SK-N-SH treated with all-trans-retinoic acid at 6 μM for 48 hours (cell line): ENCODE results near the gene SLC39A13.

ENCODE experiments used
- ATAC-seq: fragments of 200-7000 bp; cut with Tn5 transposase; 3 replicates; pipeline ENCODE4 v1.9.1; 2020; ENCODE audit warnings: mild to moderate bottlenecking, moderate library complexity
- BACH2 ChIP-seq: fragments of 250-450 bp; sonication (Bioruptor Pico); IDR thresholded peaks from 2 replicates; pipeline ENCODE4 v1.9.0; 2021; ENCODE audit warnings: mild to moderate bottlenecking, borderline replicate concordance
- CREB5 ChIP-seq: fragments of 250-450 bp; sonication (Bioruptor Pico); IDR thresholded peaks from 2 replicates; pipeline ENCODE4 v1.5.1; 2020; ENCODE audit warnings: low read depth, mild to moderate bottlenecking, moderate library complexity
- CSDC2 ChIP-seq: fragments of 250-450 bp; sonication (Bioruptor Pico); IDR thresholded peaks from 2 replicates; pipeline ENCODE4 v1.5.0; 2020; ENCODE audit warnings: mild to moderate bottlenecking, moderate library complexity
- CSRNP3 ChIP-seq: fragments of 250-450 bp; sonication (Bioruptor Pico); IDR thresholded peaks from 2 replicates; pipeline ENCODE4 v1.5.1; 2021; ENCODE audit warnings: mild to moderate bottlenecking, moderate library complexity
- ISL1 ChIP-seq: fragments of 250-450 bp; sonication (Bioruptor Pico); IDR thresholded peaks from 2 replicates; pipeline ENCODE4 v2.1.2; 2022; ENCODE audit warnings: mild to moderate bottlenecking, moderate library complexity
- PATZ1 ChIP-seq: fragments of 250-450 bp; sonication (Bioruptor Pico); IDR thresholded peaks from 2 replicates; pipeline ENCODE4 v1.8.0; 2020; ENCODE audit warnings: mild to moderate bottlenecking, moderate library complexity, borderline replicate concordance
- POU6F1 ChIP-seq: fragments of 250-450 bp; sonication (Bioruptor Pico); IDR thresholded peaks from 2 replicates; pipeline ENCODE4 v1.8.0; 2021; ENCODE audit warnings: low read depth, mild to moderate bottlenecking, moderate library complexity, borderline replicate concordance
- PPARA ChIP-seq: fragments of 250-450 bp; sonication (Bioruptor Pico); IDR thresholded peaks from 2 replicates; pipeline ENCODE4 v1.5.0; 2020; ENCODE audit warnings: mild to moderate bottlenecking, borderline replicate concordance
- SNAI2 ChIP-seq: fragments of 250-450 bp; sonication (Bioruptor Pico); IDR thresholded peaks from 2 replicates; pipeline ENCODE4 v1.5.0; 2020; ENCODE audit warnings: mild to moderate bottlenecking, moderate library complexity
- TCF4 ChIP-seq: fragments of 250-450 bp; sonication (Bioruptor Pico); IDR thresholded peaks from 2 replicates; pipeline ENCODE4 v1.8.0; 2021; ENCODE audit warnings: mild to moderate bottlenecking, moderate library complexity, borderline replicate concordance
- TSHZ2 ChIP-seq: fragments of 250-450 bp; sonication (Bioruptor Pico); IDR thresholded peaks from 2 replicates; pipeline ENCODE4 v1.5.0; 2020; ENCODE audit warnings: mild to moderate bottlenecking, moderate library complexity
- ZFP30 ChIP-seq: fragments of 450-650 bp; formaldehyde crosslinking; IDR thresholded peaks from 2 replicates; pipeline ENCODE4 v1.5.0; 2022; ENCODE audit warnings: mild to moderate bottlenecking, moderate library complexity
- ZNF565 ChIP-seq: fragments of 450-650 bp; formaldehyde crosslinking; conservative IDR thresholded peaks from 2 replicates; pipeline ENCODE4 v1.5.0; 2020; ENCODE audit warnings: low read depth, mild to moderate bottlenecking, moderate library complexity
- ZNF70 ChIP-seq: fragments of 450-650 bp; formaldehyde crosslinking; IDR thresholded peaks from 2 replicates; pipeline ENCODE4 v1.5.0; 2020; ENCODE audit warnings: mild to moderate bottlenecking, moderate library complexity

The SLC39A13 gene

GRCh38 chr11:47431356-47432083 is 23.1 kb downstream of the SLC39A13 start:
- ATAC-seq = no peak

GRCh38 chr11:47433157-47433556 is 24.8 kb downstream of the SLC39A13 start:
- ATAC-seq = no peak
- TF ChIP-seq BACH2 (no peak), SNAI2 (CRISPR knock-in tag) (no peak), CREB5 (no peak), ZNF565 (no peak), CSDC2 (CRISPR knock-in tag) (no peak), TCF4 (no peak)
- TF ChIP-seq, all 23 proteins: peak for 0

More at GRCh38 chr11:47431356-47432083, 23.1 kb downstream of the SLC39A13 start:
- TF ChIP-seq POU6F1 = no peak

- ATAC-seq = peak; percentile 47
Measured at GRCh38 chr11:47434011-47434786, 25.8 kb downstream of the SLC39A13 start.

More at GRCh38 chr11:47434011-47434786, 25.8 kb downstream of the SLC39A13 start:
- TF ChIP-seq ISL1 = no peak
- no peak for TF ChIP-seq PPARA (CRISPR knock-in tag)
- no peak for TF ChIP-seq CSRNP3
- TF ChIP-seq TSHZ2 (CRISPR knock-in tag) = no peak
- no peak for TF ChIP-seq SNAI2 (CRISPR knock-in tag)
- no peak for TF ChIP-seq ZNF70
- TF ChIP-seq PATZ1 (CRISPR knock-in tag) = no peak
- TF ChIP-seq BACH2 = no peak
- TF ChIP-seq ZFP30 (CRISPR knock-in tag) = no peak
